Mucosa of descending colon (tissue), 3 donors: ENCODE results near the gene CEACAM3. TPM values are rescaled to one million over a fixed set of nuclear protein-coding genes. Genes with fewer than 3 reads are reported as not detected.

Source experiments
- ATAC-seq: fragments of 200-7000 bp; cut with Tn5 transposase; one replicate; pipeline ENCODE4 v1.9.1; 2020; ENCODE audit warnings: mild to moderate bottlenecking, moderate library complexity
- DNase-seq, 3 donors: peaks; one replicate each; pipeline ENCODE4 v3.0.0-alpha.2; 2020
- H3K36me3 ChIP-seq: fragments of 200-600 bp; one replicate; pipeline ENCODE4 v1.8.0; 2021; ENCODE audit warnings: low read depth, mild to moderate bottlenecking
- H3K4me1 ChIP-seq: fragments of 200-600 bp; one replicate; pipeline ENCODE4 v1.8.0; 2021; ENCODE audit warnings: low read depth, mild to moderate bottlenecking
- H3K4me3 ChIP-seq: fragments of 200-600 bp; one replicate; pipeline ENCODE4 v1.8.0; 2021; ENCODE audit warnings: mild to moderate bottlenecking
- H3K9me3 ChIP-seq: fragments of 200-600 bp; one replicate; pipeline ENCODE4 v1.8.0; 2021; ENCODE audit warnings: mild to moderate bottlenecking
- intact Hi-C, 2 donors: fragments of 100-400 bp; cut with DNase I in 1 of 2; cut with micrococcal nuclease in 1 of 2; formaldehyde crosslinking; loops; one replicate each; pipeline versions ENCODE4 v1.11.0 to v1.11.1; 2022; cut with DNase I, micrococcal nuclease
- total RNA-seq, 3 donors: library from RNA; stranded (reverse); fragmentation: NEBNext Ultra II Directional in 2 of 3; extraction: Animal tissue kit (Norgen Biotek cat#: 25700) in 2 of 3; gene quantifications; one replicate each; pipeline versions ENCODE4 v1.2.1 to v1.2.4, GENCODE V29; 2021 to 2023
- TF ChIP-seq, protein P1 (sequence below): fragments of 200-600 bp; IDR thresholded peaks from one replicate; pipeline ENCODE4 v1.8.0; 2022; ENCODE audit warnings: antibody characterized with exemption, mild to moderate bottlenecking
- donor health status: DM: no; HTN: no; CAD: no; lungs with moderate emphysema.
- donor health status: DM: no; HTN: no; CAD: no.
- donor health status: DM: no; HTN: yes; CAD: no.

Gene CEACAM3
- total RNA-seq, 3 donors from 2014 or later, result 2.5 to 4.5 (median 3.9) TPM

DNA sequence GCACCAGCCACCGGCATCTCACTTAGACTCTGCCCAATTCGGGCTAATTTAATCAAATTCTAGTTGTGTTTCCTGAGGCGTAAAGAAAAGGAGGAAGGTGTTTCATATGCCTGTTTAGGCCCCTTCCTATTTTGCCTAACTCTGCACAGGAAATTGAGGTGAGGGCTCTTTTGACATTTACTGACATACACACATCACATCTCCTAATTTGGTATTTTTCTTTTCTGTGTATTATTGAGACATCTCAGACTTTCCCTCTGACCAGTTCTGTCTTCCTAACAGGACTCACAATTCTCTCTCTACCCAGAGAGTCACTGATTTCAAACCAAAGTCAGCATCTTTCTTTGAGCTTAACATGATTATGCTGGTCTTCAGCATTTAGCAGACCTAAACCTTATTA lies 7.9 kb downstream of the CEACAM3 start:
- no peak for ATAC-seq
- no peak overlapping the region for H3K4me3 ChIP-seq

DNA sequence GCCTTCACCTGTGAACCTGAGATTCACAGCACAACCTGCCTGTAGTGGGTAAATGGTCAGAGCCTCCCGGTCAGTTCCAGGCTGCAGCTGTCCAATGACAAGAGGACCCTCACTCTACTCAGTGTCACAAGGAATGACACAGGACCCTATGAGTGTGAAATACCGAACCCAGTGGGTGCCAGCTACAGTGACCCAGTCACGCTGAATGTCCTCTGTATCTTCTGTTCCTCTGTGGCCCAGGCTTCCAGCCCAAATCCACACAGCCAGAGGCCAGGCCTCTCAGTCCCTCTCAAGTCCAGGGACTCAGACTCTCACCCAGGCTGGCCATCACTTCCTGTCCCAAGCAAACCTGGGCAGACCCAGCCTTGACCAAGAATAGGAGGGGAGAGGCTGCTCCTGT lies 10.8 kb downstream of the CEACAM3 start:
- no peak for ATAC-seq
- Histone ChIP-seq H3K36me3 (no peaks in the 10 kb centered on the region), H3K9me3 (no peaks in the 10 kb centered on the region), H3K4me3 (no peak overlapping the region), H3K4me1 (peaks cover 1% of the 10 kb centered on the region)
- TF ChIP-seq, protein P1, sequence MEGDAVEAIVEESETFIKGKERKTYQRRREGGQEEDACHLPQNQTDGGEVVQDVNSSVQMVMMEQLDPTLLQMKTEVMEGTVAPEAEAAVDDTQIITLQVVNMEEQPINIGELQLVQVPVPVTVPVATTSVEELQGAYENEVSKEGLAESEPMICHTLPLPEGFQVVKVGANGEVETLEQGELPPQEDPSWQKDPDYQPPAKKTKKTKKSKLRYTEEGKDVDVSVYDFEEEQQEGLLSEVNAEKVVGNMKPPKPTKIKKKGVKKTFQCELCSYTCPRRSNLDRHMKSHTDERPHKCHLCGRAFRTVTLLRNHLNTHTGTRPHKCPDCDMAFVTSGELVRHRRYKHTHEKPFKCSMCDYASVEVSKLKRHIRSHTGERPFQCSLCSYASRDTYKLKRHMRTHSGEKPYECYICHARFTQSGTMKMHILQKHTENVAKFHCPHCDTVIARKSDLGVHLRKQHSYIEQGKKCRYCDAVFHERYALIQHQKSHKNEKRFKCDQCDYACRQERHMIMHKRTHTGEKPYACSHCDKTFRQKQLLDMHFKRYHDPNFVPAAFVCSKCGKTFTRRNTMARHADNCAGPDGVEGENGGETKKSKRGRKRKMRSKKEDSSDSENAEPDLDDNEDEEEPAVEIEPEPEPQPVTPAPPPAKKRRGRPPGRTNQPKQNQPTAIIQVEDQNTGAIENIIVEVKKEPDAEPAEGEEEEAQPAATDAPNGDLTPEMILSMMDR, result no peak
- DNase-seq, result no peak
- intact Hi-C loops, result no loop called here

More for the DNA sequence above, 7.9 kb downstream of the CEACAM3 start:
- intact Hi-C loops, result no loop called here
- Histone ChIP-seq H3K36me3 (no peaks in the 10 kb centered on the region), H3K9me3 (no peaks in the 10 kb centered on the region), H3K4me1 (peaks cover 4% of the 10 kb centered on the region)
- DNase-seq, result no peak
- TF ChIP-seq, protein P1, result no peak

DNA sequence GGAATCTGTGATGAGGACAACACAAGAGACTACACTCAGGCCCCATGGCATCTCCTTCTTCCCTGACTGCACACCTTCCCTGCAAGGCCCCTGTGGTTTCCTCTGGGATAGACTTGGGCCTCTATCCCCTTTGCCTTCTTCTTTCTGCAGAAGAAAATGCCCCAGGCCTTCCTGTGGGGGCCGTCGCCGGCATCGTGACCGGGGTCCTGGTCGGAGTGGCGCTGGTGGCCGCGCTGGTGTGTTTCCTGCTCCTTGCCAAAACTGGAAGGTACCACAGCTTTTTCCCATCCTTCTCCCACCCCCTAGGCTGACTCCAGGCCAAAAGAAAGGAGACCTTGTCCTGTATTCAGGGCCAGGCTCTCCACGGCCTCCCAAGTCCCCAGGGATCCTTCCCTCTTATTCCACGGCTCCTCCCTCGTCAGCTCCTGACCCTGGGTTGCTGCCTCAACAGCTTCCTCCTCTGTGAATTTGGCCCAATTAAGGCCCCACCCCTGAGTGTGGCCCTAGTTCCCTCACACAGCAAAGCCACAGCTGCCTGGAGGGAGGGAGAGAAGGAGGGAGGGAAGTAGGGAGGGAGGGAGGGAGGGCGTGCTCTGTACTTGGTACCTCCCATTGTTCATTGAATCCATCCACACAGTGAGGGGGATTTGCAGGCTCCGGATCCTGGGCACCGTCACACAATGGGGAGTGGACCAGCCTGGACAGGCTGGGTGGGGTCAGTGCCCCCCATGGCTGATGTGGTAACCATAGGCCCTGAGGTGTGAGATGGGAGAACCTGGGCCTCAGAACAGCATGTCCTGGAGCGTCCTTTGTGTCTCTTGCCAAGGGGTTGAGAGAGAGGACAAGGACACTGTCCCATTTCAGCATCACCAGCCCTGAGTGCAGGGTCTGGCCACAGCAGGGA lies 12.5 kb downstream of the CEACAM3 start:
- no peak overlapping the region for H3K4me3 ChIP-seq
- TF ChIP-seq, protein P1, result no peak
- H3K36me3 ChIP-seq, result no peaks in the 10 kb centered on the region
- no peaks in the 10 kb centered on the region for H3K4me1 ChIP-seq
- peak; percentile 70 for ATAC-seq
- no peak for DNase-seq
- no peaks in the 10 kb centered on the region for H3K9me3 ChIP-seq
- intact Hi-C loops, result no loop called here

DNA sequence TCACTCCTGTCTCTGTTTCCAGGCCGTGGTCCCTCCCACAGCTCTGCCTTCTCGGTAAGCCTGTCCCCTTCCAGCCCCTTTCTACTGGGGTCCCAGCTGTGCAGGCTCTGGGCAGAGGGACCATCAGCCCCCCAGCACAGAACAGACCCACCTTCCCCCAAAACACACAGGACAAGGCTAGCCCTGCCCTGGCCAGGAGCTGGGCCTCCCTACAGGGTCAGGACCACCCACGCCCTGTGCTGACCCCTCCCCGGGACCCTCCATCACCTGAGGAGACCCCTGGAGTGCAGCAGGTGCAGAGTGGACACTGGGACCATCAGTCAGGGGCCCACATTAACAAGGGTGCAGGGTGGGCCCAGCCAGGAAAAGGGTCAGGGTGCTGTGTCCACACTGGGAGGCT lies 13.9 kb downstream of the CEACAM3 start:
- intact Hi-C loops, result no loop called here
- H3K4me3 ChIP-seq, result no peak overlapping the region
- TF ChIP-seq, protein P1, result no peak
- H3K4me1 ChIP-seq, result no peaks in the 10 kb centered on the region
- no peaks in the 10 kb centered on the region for H3K36me3 ChIP-seq
- H3K9me3 ChIP-seq, result no peaks in the 10 kb centered on the region
- ATAC-seq (no peak), DNase-seq (no peak)

DNA sequence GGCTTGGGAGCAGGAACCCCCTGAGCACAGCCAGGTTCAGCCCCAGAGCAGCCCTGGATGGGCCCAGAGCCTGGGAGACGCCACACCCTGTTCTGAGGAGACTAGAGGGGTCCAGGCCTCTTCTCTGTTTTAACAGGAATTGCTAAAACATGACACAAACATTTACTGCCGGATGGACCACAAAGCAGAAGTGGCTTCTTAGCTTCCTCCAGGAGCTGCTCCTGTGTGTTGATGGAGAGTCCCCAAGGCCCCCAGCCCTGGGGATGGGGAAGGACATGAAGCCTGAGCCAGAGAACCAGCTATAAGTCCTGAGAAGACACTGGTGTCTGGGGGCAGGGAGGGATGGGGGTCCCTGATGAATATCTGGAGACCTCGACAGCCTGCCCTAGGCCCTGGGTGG lies 14.6 kb downstream of the CEACAM3 start:
- Histone ChIP-seq H3K4me3 (no peak overlapping the region), H3K9me3 (no peaks in the 10 kb centered on the region), H3K36me3 (no peaks in the 10 kb centered on the region), H3K4me1 (no peaks in the 10 kb centered on the region)
- ATAC-seq (peak; percentile 52), DNase-seq (peak in 2 of 3 donors; percentile 28 to 62)
- intact Hi-C loops, result no loop called here
- TF ChIP-seq, protein P1, result no peak
